NT2/D1 (cell line): ENCODE results near the gene TMEM240.
"Not testable (repeated sequence)": the region's sequence is repeated elsewhere in the genome, so short reads cannot be mapped to it uniquely, and the experiment has no call there.

Source experiments
- DNase-seq: peaks from one replicate; pipeline ENCODE4 v3.0.0-alpha.2; 2011; ENCODE audit warnings: low read depth, low spot score
- H3K27me3 ChIP-seq: 2 replicates; pipeline ENCODE4 v1.6.0; 2011; ENCODE audit warnings: mild to moderate bottlenecking; ENCODE audit not compliant: insufficient read length, insufficient read depth
- H3K36me3 ChIP-seq: 2 replicates; pipeline ENCODE4 v1.6.1; 2011; ENCODE audit warnings: mild to moderate bottlenecking, low read length, mixed read lengths; ENCODE audit not compliant: insufficient read depth, insufficient read length
- H3K4me1 ChIP-seq: 2 replicates; pipeline ENCODE4 v1.5.1; 2011; ENCODE audit not compliant: insufficient read depth, insufficient read length
- H3K4me3 ChIP-seq: 2 replicates; pipeline ENCODE4 v1.5.1; 2011; ENCODE audit warnings: low read depth; ENCODE audit not compliant: insufficient read length
- H3K9ac ChIP-seq: 2 replicates; pipeline ENCODE4 v1.6.0; 2011; ENCODE audit warnings: low read depth; ENCODE audit not compliant: insufficient read length
- H3K9me3 ChIP-seq: 2 replicates; pipeline ENCODE4 v1.5.1; 2011; ENCODE audit warnings: mild to moderate bottlenecking, low read length; ENCODE audit not compliant: insufficient read depth
- SUZ12 ChIP-seq: IDR thresholded peaks from 2 replicates; pipeline ENCODE4 v1.6.1; 2011; ENCODE audit not compliant: insufficient read length, insufficient read depth; ENCODE audit errors: extremely low read depth
- YY1 ChIP-seq: IDR thresholded peaks from 2 replicates; pipeline ENCODE4 v1.6.1; 2011; ENCODE audit not compliant: insufficient read length, insufficient read depth
- ZNF274 ChIP-seq: IDR thresholded peaks from 2 replicates; pipeline ENCODE4 v1.6.1; 2011; ENCODE audit warnings: mild to moderate bottlenecking, low read depth, low read length

The TMEM240 gene

GRCh38 chr1:1521331-1521730, 19.1 kb downstream of the TMEM240 start:
- H3K9ac ChIP-seq: no peak overlapping the region
- no peak overlapping the region for H3K4me3 ChIP-seq
- no peaks in the 10 kb centered on the region for H3K4me1 ChIP-seq
- no peaks in the 10 kb centered on the region for H3K27me3 ChIP-seq
- H3K9me3 ChIP-seq: no peaks in the 10 kb centered on the region
- no peak for DNase-seq
- no peak for TF ChIP-seq ZNF274
- TF ChIP-seq YY1: no peak
- TF ChIP-seq SUZ12: no peak
- H3K36me3 ChIP-seq: peaks cover 53% of the 10 kb centered on the region

- not testable (repeated sequence) for H3K9ac ChIP-seq, DNase-seq, H3K4me1 ChIP-seq, H3K9me3 ChIP-seq, H3K4me3 ChIP-seq, H3K27me3 ChIP-seq
- H3K36me3 ChIP-seq: peaks cover 53% of the 10 kb centered on the region
Measured at GRCh38 chr1:1519805-1520505, 20.5 kb downstream of the TMEM240 start.

GRCh38 chr1:1518621-1519007, 21.8 kb downstream of the TMEM240 start:
- not testable (repeated sequence) for H3K27me3 ChIP-seq, H3K4me1 ChIP-seq, H3K9me3 ChIP-seq, DNase-seq, H3K4me3 ChIP-seq, H3K9ac ChIP-seq
- peaks cover 53% of the 10 kb centered on the region for H3K36me3 ChIP-seq

GRCh38 chr1:1517973-1518620, 22.3 kb downstream of the TMEM240 start:
- peaks cover 48% of the 10 kb centered on the region for H3K36me3 ChIP-seq
- no peak for TF ChIP-seq YY1
- no peak for TF ChIP-seq SUZ12
- no peak for TF ChIP-seq ZNF274
- DNase-seq: no peak
- no peaks in the 10 kb centered on the region for H3K27me3 ChIP-seq
- H3K9ac ChIP-seq: no peak overlapping the region
- H3K4me1 ChIP-seq: no peaks in the 10 kb centered on the region
- H3K4me3 ChIP-seq: no peak overlapping the region
- no peaks in the 10 kb centered on the region for H3K9me3 ChIP-seq

- not testable (repeated sequence) for H3K9ac ChIP-seq, H3K27me3 ChIP-seq, H3K9me3 ChIP-seq, DNase-seq, H3K4me1 ChIP-seq, H3K4me3 ChIP-seq
- H3K36me3 ChIP-seq: peaks cover 48% of the 10 kb centered on the region
Measured at GRCh38 chr1:1516923-1517322, 23.5 kb downstream of the TMEM240 start.

- DNase-seq, H3K27me3 ChIP-seq, H3K9me3 ChIP-seq, H3K4me1 ChIP-seq, H3K4me3 ChIP-seq, H3K9ac ChIP-seq: not testable (repeated sequence)
- peaks cover 29% of the 10 kb centered on the region for H3K36me3 ChIP-seq
Measured at GRCh38 chr1:1514376-1514775, 26.0 kb downstream of the TMEM240 start.

- not testable (repeated sequence) for H3K9me3 ChIP-seq, H3K4me3 ChIP-seq, H3K27me3 ChIP-seq, H3K9ac ChIP-seq, DNase-seq, H3K4me1 ChIP-seq
- H3K36me3 ChIP-seq: peaks cover 28% of the 10 kb centered on the region
Measured at GRCh38 chr1:1513675-1514074, 26.7 kb downstream of the TMEM240 start.

GRCh38 chr1:1512425-1512824, 28.0 kb downstream of the TMEM240 start:
- Histone ChIP-seq H3K4me3 (peak overlapping the region; percentile 31), H3K9ac (peak overlapping the region; percentile 51), H3K36me3 (peaks cover 19% of the 10 kb centered on the region)
- not testable (repeated sequence) for H3K4me1 ChIP-seq, H3K9me3 ChIP-seq, DNase-seq, H3K27me3 ChIP-seq
